OCI-LY3 (cell line): ENCODE results near the gene FAHD1.

Experiments used
- H2AFZ ChIP-seq: fragments of 200-600, 300-600 bp; shearing (Covaris generic); 2 replicates; pipeline ENCODE4 v1.6.0; 2014; ENCODE audit warnings: antibody characterized with exemption, low read depth, low read length
- H3K27ac ChIP-seq: fragments of 200-600, 300-600 bp; sonication (generic); 2 replicates; pipeline ENCODE4 v1.5.1; 2014; ENCODE audit warnings: mild to moderate bottlenecking, low read length, moderate library complexity, mixed read lengths
- H3K27me3 ChIP-seq: fragments of 200-600, 300-600 bp; sonication (generic); 2 replicates; pipeline ENCODE4 v1.6.1; 2014; ENCODE audit warnings: low read depth, low read length, mixed read lengths
- H3K36me3 ChIP-seq: fragments of 200-600, 300-600 bp; sonication (generic); replicated peaks from 2 replicates; pipeline ENCODE3; 2014; ENCODE audit warnings: low read depth, low read length, mixed read lengths
- H3K4me1 ChIP-seq: fragments of 300-600, 200-600 bp; sonication (generic); 2 replicates; pipeline ENCODE4 v1.6.1; 2014; ENCODE audit warnings: low read length, mixed read lengths
- H3K4me2 ChIP-seq: fragments of 200-600, 300-600 bp; sonication (generic); 2 replicates; pipeline ENCODE4 v1.6.1; 2014; ENCODE audit warnings: low read length, mixed read lengths
- H3K4me3 ChIP-seq: fragments of 300-600, 200-600 bp; sonication (generic); 2 replicates; pipeline ENCODE4 v1.5.1; 2014; ENCODE audit warnings: antibody characterized with exemption, mild to moderate bottlenecking, low read length, moderate library complexity
- H3K79me2 ChIP-seq: fragments of 300-600, 200-600 bp; shearing (Covaris generic); 2 replicates; pipeline ENCODE4 v1.6.1; 2014; ENCODE audit warnings: mild to moderate bottlenecking, low read length, mixed read lengths
- H3K9ac ChIP-seq: fragments of 300-600, 200-600 bp; shearing (Covaris generic); 2 replicates; pipeline ENCODE4 v1.6.0; 2014; ENCODE audit warnings: mild to moderate bottlenecking, low read length, moderate library complexity
- H3K9me3 ChIP-seq: fragments of 200-600, 300-600 bp; shearing (Covaris generic); 2 replicates; pipeline ENCODE4 v1.6.1; 2014; ENCODE audit warnings: low read length, mixed read lengths; ENCODE audit not compliant: insufficient read depth
- H4K20me1 ChIP-seq: fragments of 200-600, 300-600 bp; sonication (generic); 2 replicates; pipeline ENCODE4 v1.6.1; 2016; ENCODE audit warnings: low read length, mixed read lengths; ENCODE audit not compliant: insufficient read depth
- EZH2phosphoT487 ChIP-seq: fragments of 200-600 bp; shearing (Covaris generic); IDR thresholded peaks from 2 replicates; pipeline ENCODE4 v1.6.1; 2018; ENCODE audit warnings: antibody characterized with exemption, mixed run types, low read depth
- TF ChIP-seq, protein P1 (sequence below): fragments of 200-600, 300-600 bp; sonication (generic); IDR thresholded peaks from 2 replicates; pipeline ENCODE4 v1.5.1; 2014; ENCODE audit warnings: antibody characterized with exemption, low read length, low read depth

Gene FAHD1

DNA sequence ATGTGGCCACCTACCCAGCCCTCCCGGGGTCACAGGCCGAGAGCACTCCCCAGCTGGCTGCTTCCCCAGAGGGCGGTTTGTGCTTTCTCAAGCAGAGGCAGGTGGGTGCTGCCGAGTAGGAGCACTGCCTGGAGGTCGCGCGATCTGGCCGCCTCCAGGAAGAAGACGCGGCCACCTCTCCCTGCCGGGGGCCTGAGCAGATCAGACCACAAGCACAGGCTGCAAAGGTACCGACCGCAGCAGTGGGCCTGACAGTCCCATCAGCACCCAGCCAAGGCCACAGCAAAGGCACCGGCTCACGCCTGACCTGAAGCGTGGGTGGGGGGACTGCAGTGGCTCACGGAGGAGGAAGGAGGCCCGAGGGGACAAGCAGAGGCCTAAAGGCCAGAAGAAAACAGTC, 18.3 kb upstream of the FAHD1 start:
- TF ChIP-seq EZH2phosphoT487, result no peak
- TF ChIP-seq, protein P1, sequence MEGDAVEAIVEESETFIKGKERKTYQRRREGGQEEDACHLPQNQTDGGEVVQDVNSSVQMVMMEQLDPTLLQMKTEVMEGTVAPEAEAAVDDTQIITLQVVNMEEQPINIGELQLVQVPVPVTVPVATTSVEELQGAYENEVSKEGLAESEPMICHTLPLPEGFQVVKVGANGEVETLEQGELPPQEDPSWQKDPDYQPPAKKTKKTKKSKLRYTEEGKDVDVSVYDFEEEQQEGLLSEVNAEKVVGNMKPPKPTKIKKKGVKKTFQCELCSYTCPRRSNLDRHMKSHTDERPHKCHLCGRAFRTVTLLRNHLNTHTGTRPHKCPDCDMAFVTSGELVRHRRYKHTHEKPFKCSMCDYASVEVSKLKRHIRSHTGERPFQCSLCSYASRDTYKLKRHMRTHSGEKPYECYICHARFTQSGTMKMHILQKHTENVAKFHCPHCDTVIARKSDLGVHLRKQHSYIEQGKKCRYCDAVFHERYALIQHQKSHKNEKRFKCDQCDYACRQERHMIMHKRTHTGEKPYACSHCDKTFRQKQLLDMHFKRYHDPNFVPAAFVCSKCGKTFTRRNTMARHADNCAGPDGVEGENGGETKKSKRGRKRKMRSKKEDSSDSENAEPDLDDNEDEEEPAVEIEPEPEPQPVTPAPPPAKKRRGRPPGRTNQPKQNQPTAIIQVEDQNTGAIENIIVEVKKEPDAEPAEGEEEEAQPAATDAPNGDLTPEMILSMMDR, result no peak
- Histone ChIP-seq H3K4me3 (no peak overlapping the region), H3K27me3 (no peaks in the 10 kb centered on the region), H3K4me1 (no peaks in the 10 kb centered on the region), H3K9me3 (no peaks in the 10 kb centered on the region), H4K20me1 (no peaks in the 10 kb centered on the region), H3K79me2 (no peaks in the 10 kb centered on the region), H3K27ac (no peak overlapping the region), H2AFZ (no peak overlapping the region), H3K36me3 (peaks cover 7% of the 10 kb centered on the region), H3K9ac (no peak overlapping the region), H3K4me2 (no peak overlapping the region)

DNA sequence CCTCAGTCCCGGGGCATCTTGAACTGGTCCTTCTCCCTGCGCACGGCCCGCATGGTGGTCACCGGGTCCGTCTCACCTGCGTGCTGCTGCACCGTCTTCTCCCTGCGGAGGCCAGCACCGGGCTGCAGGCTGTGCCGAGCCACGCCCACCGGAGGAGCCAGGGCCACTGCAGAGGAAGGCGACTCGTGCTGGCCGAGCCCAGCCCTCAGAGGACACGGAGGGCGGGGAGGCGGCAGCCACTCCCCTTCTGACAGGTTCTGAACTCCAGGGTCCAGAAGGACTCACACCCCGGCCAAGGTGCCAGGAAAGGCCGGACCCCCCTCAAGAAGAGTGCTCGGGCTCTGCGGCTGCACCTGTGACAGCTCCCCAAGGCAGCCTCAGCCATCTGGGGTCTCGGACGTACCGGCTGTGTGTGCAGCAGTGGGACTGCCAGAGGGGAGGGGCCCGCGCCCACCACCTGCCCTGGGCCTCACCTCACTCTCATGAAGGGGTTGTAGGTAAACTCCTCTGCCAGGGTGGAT, 17.7 kb upstream of the FAHD1 start:
- Histone ChIP-seq H4K20me1 (no peaks in the 10 kb centered on the region), H3K36me3 (peaks cover 8% of the 10 kb centered on the region), H3K4me2 (no peak overlapping the region), H3K27me3 (no peaks in the 10 kb centered on the region), H3K9ac (no peak overlapping the region), H3K27ac (no peak overlapping the region), H2AFZ (no peak overlapping the region), H3K9me3 (no peaks in the 10 kb centered on the region), H3K4me1 (no peaks in the 10 kb centered on the region), H3K79me2 (no peaks in the 10 kb centered on the region), H3K4me3 (no peak overlapping the region)
- TF ChIP-seq, protein P1, result no peak
- no peak for TF ChIP-seq EZH2phosphoT487

DNA sequence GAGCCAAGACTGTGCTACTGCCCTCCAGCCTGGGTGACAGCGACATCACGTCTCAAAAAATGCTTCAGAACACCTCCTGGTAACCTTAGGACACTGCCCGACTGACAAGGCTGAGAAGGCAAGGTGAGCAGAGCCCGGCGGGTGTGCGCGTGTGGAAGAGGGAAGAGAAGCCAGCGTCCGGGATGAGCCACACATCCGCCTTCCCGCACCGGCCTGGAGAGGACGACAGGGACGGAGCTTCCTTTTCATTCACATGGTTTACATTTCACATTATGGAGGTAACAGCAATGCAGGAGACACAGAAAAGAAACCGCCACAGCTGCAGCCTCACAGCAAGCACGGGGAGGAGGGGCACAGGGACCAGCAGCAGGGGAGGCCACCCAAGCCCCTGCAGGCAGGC, 16.9 kb upstream of the FAHD1 start:
- H3K27me3 ChIP-seq, result no peaks in the 10 kb centered on the region
- H3K4me1 ChIP-seq, result no peaks in the 10 kb centered on the region
- no peak overlapping the region for H3K4me3 ChIP-seq
- H3K27ac ChIP-seq, result no peak overlapping the region
- H2AFZ ChIP-seq, result no peak overlapping the region
- TF ChIP-seq EZH2phosphoT487, result no peak
- TF ChIP-seq, protein P1, result no peak
- no peaks in the 10 kb centered on the region for H3K9me3 ChIP-seq
- H3K9ac ChIP-seq, result no peak overlapping the region
- no peak overlapping the region for H3K4me2 ChIP-seq
- no peaks in the 10 kb centered on the region for H3K79me2 ChIP-seq
- no peaks in the 10 kb centered on the region for H4K20me1 ChIP-seq
- H3K36me3 ChIP-seq, result peaks cover 8% of the 10 kb centered on the region

DNA sequence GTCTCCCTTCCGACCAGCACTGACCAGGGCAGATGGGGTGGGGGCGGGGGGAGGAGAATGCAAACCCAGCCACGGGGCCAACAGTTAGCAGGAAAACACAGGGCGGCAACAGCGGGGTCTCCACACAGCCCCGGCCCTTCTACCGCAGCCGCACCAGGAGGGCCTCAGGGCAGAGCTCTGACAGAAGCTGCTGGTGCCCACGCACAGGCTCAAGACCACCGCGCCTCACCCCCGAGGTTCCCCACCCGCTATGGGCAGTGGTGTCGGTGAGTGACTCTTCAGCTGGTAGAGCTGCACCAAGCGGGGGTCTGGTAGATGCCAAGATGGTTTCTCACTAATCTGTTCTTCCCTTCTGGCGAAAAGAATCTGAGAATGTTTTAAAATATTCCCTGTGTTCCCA, 16.5 kb upstream of the FAHD1 start:
- H3K9ac ChIP-seq, result no peak overlapping the region
- no peaks in the 10 kb centered on the region for H3K79me2 ChIP-seq
- no peaks in the 10 kb centered on the region for H3K9me3 ChIP-seq
- TF ChIP-seq EZH2phosphoT487, result no peak
- TF ChIP-seq, protein P1, result no peak
- no peaks in the 10 kb centered on the region for H3K4me1 ChIP-seq
- H3K27me3 ChIP-seq, result no peaks in the 10 kb centered on the region
- H4K20me1 ChIP-seq, result no peaks in the 10 kb centered on the region
- H3K4me2 ChIP-seq, result no peak overlapping the region
- H3K36me3 ChIP-seq, result peaks cover 8% of the 10 kb centered on the region
- H3K4me3 ChIP-seq, result no peak overlapping the region
- H2AFZ ChIP-seq, result no peak overlapping the region
- no peak overlapping the region for H3K27ac ChIP-seq
